KOPT-K1 (cell line): ENCODE results near the gene NID2.

Experiments used
- H3K27ac ChIP-seq: fragments of 200-600 bp; sonication (generic); 2 replicates; pipeline ENCODE4 v1.5.1; 2016; ENCODE audit warnings: antibody characterized with exemption, mild to moderate bottlenecking, low read depth, low read length; ENCODE audit not compliant: poor library complexity, severe bottlenecking
- H3K36me3 ChIP-seq: fragments of 200-600 bp; sonication (generic); 2 replicates; pipeline ENCODE4 v1.5.1; 2017; ENCODE audit warnings: antibody characterized with exemption, mild to moderate bottlenecking, low read length, moderate library complexity; ENCODE audit not compliant: insufficient read depth
- H3K9me3 ChIP-seq: fragments of 200-600 bp; sonication (generic); 2 replicates; pipeline ENCODE4 v1.5.1; 2017; ENCODE audit warnings: antibody characterized with exemption, low read length, mild to moderate bottlenecking; ENCODE audit not compliant: insufficient read depth, poor library complexity, severe bottlenecking

The NID2 gene

DNA sequence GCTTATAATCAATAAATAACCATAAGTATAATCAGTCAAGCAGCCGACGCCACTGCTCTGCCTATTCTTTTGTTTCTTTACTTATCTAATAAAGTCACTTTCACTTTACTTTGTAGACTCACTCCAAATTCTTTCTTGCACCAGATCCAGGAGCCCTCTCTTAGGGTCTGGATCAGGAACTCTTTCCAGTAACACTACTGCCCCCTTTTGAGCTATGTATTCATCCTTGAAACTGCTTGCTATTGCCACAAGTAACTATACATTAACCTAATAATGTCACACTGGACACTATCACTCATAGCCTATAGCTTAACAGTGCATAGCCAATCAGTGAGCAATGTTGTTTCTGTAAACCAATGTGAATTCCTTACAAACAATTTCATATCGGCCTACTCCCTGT lies 2.8 kb upstream of the NID2 start:
- Histone ChIP-seq H3K9me3 (peaks cover 20% of the 10 kb centered on the region), H3K27ac (no peak overlapping the region), H3K36me3 (no peaks in the 10 kb centered on the region)

DNA sequence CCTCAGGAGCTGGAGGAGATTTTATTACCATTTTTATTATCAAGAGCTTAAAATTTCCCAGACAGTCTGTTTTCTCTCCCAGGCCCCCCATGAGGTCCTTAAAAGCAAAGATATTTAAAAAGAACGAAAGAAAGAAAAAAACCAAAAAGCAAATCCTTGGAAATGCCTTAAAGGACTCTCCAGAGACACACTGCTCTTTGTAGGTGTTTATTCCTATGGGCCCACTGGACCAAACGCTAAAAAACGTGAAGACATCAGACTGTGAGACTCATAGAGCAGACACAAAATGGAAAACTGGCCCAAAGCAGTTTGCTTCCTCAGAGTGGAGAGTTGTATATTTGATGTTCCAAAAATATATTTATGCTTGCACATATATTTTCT lies 1.2 kb upstream of the NID2 start:
- Histone ChIP-seq H3K27ac (no peak overlapping the region), H3K9me3 (peaks cover 20% of the 10 kb centered on the region), H3K36me3 (no peaks in the 10 kb centered on the region; the same call in 1 of the 2 replicates)

DNA sequence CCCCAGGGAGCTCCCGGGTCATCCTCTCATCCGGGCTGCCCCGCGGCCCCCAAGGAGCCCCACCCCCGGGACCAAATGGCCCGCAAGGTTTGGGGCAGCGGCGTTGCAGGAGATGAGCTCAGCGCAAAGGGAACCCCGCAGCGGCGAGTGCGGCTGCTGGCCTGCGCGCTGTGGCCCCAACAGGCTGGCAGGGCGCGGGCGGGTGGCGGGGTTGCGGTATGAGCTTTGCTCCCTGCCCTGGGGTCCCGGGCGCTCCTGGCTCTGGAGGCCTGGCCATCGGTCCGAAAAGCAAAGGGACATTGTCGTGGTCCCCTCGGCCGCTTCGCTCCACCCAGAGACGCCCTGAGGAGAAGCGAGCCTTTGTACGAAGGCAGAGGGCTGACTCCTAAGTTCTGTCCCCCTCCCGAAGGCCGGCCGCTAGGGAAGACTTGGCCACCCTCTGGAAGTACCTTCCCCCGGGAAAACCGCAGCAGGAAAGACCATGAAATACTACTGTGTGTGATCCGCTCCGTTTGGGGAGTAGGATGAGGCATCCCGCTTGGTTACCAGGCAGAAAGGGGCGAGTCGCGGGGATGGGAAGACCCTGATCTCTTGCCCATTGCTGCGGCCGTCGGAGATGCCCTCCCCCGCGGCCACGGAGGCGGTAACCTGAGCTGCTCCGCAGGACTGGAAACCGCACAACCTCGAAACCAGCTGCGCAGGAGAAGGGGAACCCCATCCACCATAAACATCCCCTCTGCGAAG lies 620 bp upstream of the NID2 start:
- H3K9me3 ChIP-seq: peaks cover 19% of the 10 kb centered on the region
- H3K27ac ChIP-seq: no peak overlapping the region
- no peaks in the 10 kb centered on the region; the same call in 1 of the 2 replicates for H3K36me3 ChIP-seq

DNA sequence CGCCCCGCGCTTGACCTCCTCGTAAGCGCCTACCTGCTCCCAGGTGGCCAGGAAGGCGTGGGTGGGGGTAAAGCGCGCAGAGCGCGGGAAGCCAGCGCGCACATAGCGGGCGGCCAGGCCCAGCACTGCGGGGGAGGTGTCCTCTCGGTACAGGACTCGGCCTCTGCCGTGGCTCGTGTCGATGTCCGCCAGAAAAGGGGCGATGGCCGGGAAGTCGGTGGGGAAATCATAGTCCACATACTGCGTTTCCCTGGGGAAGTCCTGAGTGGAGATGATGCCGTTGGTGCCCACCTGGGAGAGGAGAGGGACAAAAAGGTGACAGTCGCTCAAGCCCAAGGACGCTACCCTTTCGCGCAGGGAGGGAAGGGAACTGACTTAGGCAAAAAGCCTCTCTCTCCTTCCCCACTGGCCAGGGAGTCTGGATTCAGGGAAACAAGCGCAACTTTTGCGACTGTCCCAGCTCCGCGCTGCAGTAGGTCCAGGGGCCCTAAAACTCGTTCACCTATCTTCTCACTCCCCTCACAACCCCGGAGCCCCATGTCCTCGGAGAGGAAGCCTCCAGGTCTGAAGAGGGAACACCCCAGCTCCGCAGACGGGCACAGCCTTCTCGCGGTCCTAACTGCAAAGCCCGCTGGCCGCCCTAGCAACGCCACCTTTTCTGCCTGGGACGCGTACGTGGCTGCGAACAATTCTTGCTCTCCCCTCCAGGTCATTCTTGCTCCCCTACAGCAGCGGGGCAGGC lies 815 bp downstream of the NID2 start:
- H3K9me3 ChIP-seq: peaks cover 12% of the 10 kb centered on the region

DNA sequence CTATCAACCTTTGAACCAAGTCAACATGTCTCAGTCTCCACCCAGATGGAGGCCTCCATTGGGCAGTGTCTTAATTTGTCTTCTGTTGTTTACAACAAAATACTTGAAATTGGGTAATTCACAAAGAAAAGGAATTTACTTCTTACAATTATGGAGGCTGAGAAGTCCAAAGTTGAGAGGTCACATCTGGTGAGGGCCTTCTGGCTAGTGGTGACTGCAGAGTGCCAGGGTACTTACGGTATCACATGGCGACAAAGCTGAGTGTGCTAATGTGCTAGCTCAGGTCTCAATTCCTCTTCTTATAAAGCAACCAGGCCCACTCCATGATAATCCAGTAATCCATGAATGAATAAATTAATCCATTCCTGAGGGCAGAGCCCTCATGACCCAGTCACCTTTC lies 4.7 kb downstream of the NID2 start:
- Histone ChIP-seq H3K27ac (no peak overlapping the region), H3K36me3 (no peaks in the 10 kb centered on the region; the same call in 1 of the 2 replicates), H3K9me3 (peaks cover 12% of the 10 kb centered on the region)

More for the DNA sequence above, 815 bp downstream of the NID2 start:
- H3K36me3 ChIP-seq: no peaks in the 10 kb centered on the region; the same call in 1 of the 2 replicates
- no peak overlapping the region for H3K27ac ChIP-seq

DNA sequence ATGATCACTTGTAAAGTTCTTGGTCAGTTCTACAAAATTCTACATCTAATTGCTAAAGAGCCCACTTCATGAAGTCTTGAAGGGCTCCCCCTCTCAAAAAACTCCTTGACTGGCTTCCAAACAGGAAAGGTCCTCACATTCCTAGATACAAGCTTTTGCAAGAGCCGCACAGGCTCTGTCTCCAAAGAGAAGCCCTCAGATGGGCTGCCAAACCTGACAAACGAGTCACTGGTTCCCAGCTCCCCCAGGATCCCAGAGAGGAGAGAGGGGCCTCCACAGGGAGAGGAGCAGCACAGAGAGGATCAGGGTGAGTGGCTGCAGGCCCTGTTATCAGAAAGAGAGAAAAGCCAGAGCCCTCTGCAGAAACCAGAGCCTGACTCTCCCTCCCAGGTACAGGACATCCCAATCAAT lies 5.8 kb downstream of the NID2 start:
- Histone ChIP-seq H3K27ac (no peak overlapping the region), H3K36me3 (no peaks in the 10 kb centered on the region; the same call in 1 of the 2 replicates), H3K9me3 (peaks cover 4% of the 10 kb centered on the region)

DNA sequence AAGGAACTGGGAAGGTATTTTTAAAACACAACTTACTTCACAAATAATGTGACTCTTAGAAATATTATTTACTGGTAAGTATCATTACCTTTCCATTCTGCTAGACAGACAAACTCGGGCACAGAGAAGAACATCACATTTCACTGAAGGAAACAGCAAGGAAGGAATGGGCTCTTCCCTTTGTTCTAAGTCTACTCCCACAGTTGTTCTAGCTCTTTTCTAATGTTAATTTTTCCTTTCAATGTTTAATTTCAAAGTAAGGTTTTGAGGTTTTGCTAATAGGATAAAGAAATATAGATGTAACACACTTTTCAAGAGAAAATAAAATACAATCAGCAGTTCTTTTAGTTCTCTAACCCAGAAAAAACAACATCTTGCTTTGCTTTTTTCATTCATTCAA lies 7.0 kb downstream of the NID2 start:
- H3K27ac ChIP-seq: no peak overlapping the region
- no peaks in the 10 kb centered on the region for H3K9me3 ChIP-seq
- H3K36me3 ChIP-seq: no peaks in the 10 kb centered on the region; the same call in 1 of the 2 replicates

DNA sequence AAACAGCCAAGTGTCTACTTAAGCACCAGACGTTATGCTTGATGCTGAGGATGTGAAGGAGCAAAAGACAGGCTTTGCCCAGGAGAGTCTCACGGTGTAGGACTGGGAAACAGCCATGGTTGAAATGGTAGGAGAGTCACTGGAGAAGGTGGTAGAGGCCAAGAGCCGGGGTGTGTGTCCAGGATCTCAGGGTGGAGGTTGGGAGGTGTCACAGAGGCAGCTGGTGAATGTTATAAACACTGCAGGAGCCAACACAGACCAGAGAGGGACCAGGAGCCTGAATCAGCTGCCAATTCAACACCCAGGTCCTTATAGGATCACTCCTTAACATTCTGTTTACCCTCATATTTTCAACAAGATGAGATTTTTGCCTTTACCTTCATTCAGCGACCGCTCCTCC lies 7.5 kb downstream of the NID2 start:
- Histone ChIP-seq H3K27ac (no peak overlapping the region), H3K36me3 (no peaks in the 10 kb centered on the region; the same call in 1 of the 2 replicates), H3K9me3 (no peaks in the 10 kb centered on the region)

DNA sequence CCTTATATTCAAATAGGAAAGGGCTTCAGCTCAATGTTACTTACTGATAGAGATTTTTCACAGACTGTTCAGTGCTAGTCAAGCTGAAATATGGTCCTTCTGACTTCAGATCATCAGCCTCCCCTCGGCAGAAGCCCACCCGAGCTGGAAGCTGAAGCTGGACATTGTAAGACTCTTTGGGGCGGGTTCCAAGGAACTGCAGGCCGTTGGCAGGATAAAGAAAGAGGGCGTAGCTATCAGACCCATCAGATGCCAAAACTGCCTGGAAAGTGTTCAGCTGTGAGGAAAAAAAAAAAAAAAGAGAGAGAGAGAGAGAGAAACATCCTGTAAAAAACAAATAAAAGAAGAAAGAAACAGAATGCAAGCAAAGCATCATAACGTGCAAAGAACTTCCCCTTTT lies 8.8 kb downstream of the NID2 start:
- H3K9me3 ChIP-seq: no peaks in the 10 kb centered on the region
- no peaks in the 10 kb centered on the region for H3K36me3 ChIP-seq
- no peak overlapping the region for H3K27ac ChIP-seq

DNA sequence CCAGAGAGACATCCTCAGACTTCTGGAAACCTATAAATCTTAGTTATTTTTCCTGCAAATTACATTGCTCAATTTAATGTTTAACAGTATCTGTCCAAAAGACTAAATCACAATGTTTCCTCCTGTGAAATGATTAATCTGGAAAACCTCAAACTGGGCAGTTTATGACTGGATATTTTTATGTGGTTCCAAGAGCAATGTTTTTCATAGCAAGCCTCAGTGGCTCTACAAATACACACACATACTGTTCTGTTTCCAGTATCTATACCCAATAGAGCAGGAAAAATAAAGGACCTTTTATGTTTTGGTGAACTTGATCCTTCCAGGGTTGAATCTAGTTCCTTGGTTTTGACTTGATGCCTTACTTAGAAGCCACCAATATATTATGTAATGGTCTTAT lies 9.2 kb downstream of the NID2 start:
- Histone ChIP-seq H3K27ac (no peak overlapping the region), H3K36me3 (no peaks in the 10 kb centered on the region), H3K9me3 (no peaks in the 10 kb centered on the region)

DNA sequence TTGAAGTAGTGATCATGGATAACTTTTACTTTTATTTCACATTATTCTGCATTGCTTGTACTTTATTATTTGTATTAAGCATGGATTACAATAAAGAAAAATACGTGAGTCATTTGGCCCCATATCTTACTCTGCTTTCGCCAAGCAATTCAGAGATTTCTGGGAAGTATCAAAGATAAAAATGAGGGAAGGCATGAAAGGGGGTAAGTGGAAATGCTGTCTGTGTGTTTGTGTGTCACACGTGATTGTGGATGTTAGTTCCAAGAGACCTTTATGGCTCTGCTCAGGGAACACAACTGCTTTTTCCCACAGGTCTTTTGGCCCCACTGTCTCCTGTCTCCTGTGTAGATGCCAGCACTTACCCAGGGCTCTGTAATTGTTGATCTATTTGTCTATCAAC lies 10.5 kb downstream of the NID2 start:
- Histone ChIP-seq H3K36me3 (no peaks in the 10 kb centered on the region), H3K9me3 (no peaks in the 10 kb centered on the region), H3K27ac (no peak overlapping the region)

DNA sequence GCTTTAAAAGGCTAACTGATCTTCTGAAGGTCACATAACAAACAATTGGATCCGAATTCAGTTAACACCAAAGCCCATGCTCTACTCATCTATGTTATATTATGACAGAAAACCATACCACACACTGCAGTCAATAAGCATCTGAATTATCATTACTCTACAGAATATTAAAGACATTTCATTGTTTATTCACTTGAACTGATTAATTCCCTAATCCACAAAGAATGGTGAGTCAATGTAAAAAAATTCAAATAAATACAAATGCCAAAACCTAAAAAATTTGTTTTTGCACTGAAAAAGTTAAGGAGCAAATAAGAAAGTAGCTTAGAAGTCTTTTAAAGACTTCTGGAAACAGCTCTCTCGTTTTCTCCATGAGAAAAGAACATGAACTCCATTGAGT lies 13.7 kb downstream of the NID2 start:
- Histone ChIP-seq H3K9me3 (no peaks in the 10 kb centered on the region), H3K27ac (no peak overlapping the region)

DNA sequence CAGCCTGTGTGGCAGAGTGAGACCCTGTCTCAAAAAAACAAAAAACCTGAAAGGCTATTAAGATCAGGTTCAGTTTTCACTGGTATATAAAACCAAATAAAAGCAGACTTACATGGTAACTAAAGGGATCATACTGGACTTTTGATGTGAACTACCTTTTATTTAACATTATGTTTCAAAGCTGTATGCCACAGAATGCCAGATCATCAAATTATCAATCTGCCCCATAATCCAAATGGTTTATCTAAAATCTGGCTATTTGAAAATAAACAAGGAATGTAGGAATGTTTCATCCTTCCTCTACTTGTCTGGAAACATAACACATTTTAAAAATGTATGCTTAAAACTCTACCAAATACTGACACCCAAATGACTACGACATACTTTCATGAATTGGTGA lies 14.2 kb downstream of the NID2 start:
- no peak overlapping the region for H3K27ac ChIP-seq
- H3K36me3 ChIP-seq: no peaks in the 10 kb centered on the region; the same call in 1 of the 2 replicates
- no peaks in the 10 kb centered on the region for H3K9me3 ChIP-seq

More for the DNA sequence above, 13.7 kb downstream of the NID2 start:
- H3K36me3 ChIP-seq: no peaks in the 10 kb centered on the region; the same call in 1 of the 2 replicates

DNA sequence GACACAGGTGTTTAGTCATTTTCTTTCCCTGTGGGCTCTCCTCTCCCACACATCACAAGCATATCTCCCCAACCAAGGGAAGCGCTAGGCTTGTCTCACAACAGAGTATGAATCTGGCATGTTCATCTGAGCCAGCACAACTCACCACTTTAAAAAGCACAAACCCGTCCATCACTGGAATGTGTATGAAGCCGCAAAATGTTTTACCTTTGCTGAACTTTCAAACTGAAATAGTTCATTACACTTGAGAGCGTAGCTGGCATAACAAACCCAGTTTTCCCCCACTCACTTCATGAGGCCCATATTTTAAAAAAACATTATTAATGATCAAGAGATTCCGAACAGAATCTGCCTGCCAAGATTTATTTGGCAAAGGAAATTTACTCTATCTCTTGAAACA lies 15.8 kb downstream of the NID2 start:
- no peak overlapping the region for H3K27ac ChIP-seq
- H3K36me3 ChIP-seq: no peaks in the 10 kb centered on the region; the same call in 1 of the 2 replicates

DNA sequence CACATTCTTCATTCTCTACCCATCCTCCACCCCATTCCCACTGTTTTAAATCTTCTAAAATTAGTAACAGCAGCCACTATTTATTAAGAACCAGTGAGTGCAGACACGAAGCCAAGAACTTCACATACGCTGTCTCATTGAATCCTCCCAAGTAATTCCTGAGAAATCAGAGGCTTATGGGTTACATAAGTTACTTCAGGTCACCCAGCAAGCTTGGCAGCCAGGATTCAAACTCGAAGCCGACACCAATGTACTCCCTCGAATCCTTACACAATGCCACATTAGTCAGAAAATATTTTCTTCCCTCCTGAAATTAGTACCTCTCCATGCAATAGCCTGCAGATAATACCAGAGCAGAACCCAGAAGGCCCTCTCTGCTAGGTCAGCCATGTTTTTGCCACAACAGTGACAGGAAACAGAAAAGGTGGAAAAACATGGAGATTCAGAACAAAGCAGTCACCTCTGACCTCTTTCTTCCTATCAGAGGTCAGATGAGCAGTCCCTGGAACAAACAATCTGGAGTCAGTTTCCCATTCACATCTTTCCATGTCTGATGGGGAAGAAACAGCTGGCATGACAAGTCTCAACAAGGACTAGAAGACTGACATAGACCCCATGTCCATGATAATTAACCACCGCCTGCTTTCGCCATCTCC lies 16.4 kb downstream of the NID2 start:
- no peaks in the 10 kb centered on the region for H3K9me3 ChIP-seq
- no peaks in the 10 kb centered on the region; the same call in 1 of the 2 replicates for H3K36me3 ChIP-seq
- H3K27ac ChIP-seq: no peak overlapping the region

More for the DNA sequence above, 15.8 kb downstream of the NID2 start:
- no peaks in the 10 kb centered on the region for H3K9me3 ChIP-seq
